Measurements from ENCODE around the gene CGB3. TPM values are rescaled to one million over a fixed set of nuclear protein-coding genes. Genes with fewer than 3 reads are reported as not detected.

CGB3 gene
- polyA plus RNA-seq, 1 donor (not counting 4 experiments of a cell fraction or from before 2014, with no cell fraction given) = not detected

DNA sequence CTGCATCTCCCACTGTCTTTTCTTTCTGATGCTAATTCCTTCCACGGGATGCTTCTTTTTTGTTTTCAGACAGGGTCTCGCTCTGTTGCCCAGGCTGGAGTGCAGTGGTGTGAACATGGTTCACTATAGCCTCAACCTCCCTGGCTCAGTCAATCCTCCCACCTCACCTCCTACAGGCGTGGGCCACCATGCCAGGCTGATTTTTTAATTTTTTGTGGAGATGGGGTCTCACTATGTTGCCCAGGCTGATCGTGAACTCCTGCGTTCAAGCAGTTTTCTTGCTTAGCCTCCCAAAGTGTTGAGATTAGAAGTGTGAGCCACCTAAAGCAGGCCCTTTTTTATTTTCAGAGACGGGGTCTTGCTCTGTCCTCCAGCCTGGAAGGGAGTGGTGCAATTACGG lies 35.8 kb downstream of the CGB3 start:
- H3K4me2 ChIP-seq (ENCODE audit: control insufficient read depth, extremely low read depth, insufficient read depth, low read depth, low read length) = no peak overlapping the region
- H3K9ac ChIP-seq (ENCODE audit: control insufficient read depth, extremely low read depth, insufficient read depth, low read length) = no peak overlapping the region
- no peak overlapping the region for H3K4me3 ChIP-seq (ENCODE audit: control insufficient read depth in 2 of 3, extremely low read depth in 1 of 3, insufficient read depth in 2 of 3, low read depth in 1 of 3, low read length in 3 of 3)
- H3K4me1 ChIP-seq (ENCODE audit: control insufficient read depth, extremely low read depth, insufficient read depth, low read length) = peaks cover 4% of the 10 kb centered on the region
- no peaks in the 10 kb centered on the region for H3K27me3 ChIP-seq (ENCODE audit: control insufficient read depth, extremely low read depth, insufficient read depth, low read length)
- dilution Hi-C loops (cut with MboI; ENCODE audit: extremely low pct_ligation_motif_present, low sequenced_read_pairs) = no loop called here
- TF ChIP-seq, protein P1, sequence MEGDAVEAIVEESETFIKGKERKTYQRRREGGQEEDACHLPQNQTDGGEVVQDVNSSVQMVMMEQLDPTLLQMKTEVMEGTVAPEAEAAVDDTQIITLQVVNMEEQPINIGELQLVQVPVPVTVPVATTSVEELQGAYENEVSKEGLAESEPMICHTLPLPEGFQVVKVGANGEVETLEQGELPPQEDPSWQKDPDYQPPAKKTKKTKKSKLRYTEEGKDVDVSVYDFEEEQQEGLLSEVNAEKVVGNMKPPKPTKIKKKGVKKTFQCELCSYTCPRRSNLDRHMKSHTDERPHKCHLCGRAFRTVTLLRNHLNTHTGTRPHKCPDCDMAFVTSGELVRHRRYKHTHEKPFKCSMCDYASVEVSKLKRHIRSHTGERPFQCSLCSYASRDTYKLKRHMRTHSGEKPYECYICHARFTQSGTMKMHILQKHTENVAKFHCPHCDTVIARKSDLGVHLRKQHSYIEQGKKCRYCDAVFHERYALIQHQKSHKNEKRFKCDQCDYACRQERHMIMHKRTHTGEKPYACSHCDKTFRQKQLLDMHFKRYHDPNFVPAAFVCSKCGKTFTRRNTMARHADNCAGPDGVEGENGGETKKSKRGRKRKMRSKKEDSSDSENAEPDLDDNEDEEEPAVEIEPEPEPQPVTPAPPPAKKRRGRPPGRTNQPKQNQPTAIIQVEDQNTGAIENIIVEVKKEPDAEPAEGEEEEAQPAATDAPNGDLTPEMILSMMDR (optimal IDR thresholded peaks at IDR 0.05 in 1 of 3, IDR thresholded peaks at IDR 0.05 in 1 of 3, conservative IDR thresholded peaks at IDR 0.05 in 1 of 3; ENCODE audit: extremely low read depth in 1 of 3, insufficient read depth in 2 of 3, low read length in 3 of 3) = no peak
- no peak for TF ChIP-seq EZH2 (IDR thresholded peaks at IDR 0.05; ENCODE audit: low read length)
- no peak overlapping the region for H3K27ac ChIP-seq (ENCODE audit: control insufficient read depth, insufficient read depth, low read length)
- no peaks in the 10 kb centered on the region for H3K9me3 ChIP-seq (ENCODE audit: control insufficient read depth, low read depth, low read length)
- H4K20me1 ChIP-seq (ENCODE audit: control insufficient read depth, extremely low read depth, insufficient read depth, low read length) = no peaks in the 10 kb centered on the region
- peaks cover 42 to 47% of the 10 kb centered on the region in 2 experiments for H3K36me3 ChIP-seq (ENCODE audit: control insufficient read depth in 2 of 2, extremely low read depth in 1 of 2, insufficient read depth in 2 of 2, low read length in 2 of 2)
- no peak overlapping the region for H2AFZ ChIP-seq (ENCODE audit: control insufficient read depth, low read length)
- peaks cover 39% of the 10 kb centered on the region for H3K79me2 ChIP-seq (ENCODE audit: control insufficient read depth, insufficient read depth, low read length)
- FAIRE-seq (no peak), DNase-seq (ENCODE audit: low read depth, low spot score) (no peak)
- H3K9me1 ChIP-seq (ENCODE audit: control insufficient read depth, extremely low read depth, insufficient read depth, low read length) = no peaks in the 10 kb centered on the region

DNA sequence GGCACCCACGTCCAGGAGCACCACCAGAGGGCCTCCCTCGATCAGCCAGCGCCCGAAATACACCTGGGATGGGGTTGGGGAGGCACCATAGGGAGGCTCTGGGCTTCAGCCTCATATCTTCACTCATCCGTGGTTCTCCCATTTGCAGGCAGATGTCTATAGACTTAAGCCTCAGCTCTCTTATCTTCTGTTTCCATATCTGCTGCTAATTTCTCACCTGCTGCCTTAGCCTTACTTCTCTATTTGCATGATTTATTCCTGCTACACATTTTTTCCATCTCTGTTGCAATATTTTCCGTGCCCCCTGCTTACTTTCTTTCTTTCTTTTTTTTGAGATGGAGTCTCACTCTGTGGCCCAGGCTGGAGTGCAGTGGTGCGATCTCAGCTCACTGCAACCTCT lies 36.8 kb downstream of the CGB3 start:
- H3K4me1 ChIP-seq (ENCODE audit: control insufficient read depth, extremely low read depth, insufficient read depth, low read length) = peaks cover 4% of the 10 kb centered on the region
- H3K4me3 ChIP-seq (ENCODE audit: control insufficient read depth in 2 of 3, extremely low read depth in 1 of 3, insufficient read depth in 2 of 3, low read depth in 1 of 3, low read length in 3 of 3) = no peak overlapping the region
- H3K79me2 ChIP-seq (ENCODE audit: control insufficient read depth, insufficient read depth, low read length) = peaks cover 32% of the 10 kb centered on the region
- no peaks in the 10 kb centered on the region for H3K9me1 ChIP-seq (ENCODE audit: control insufficient read depth, extremely low read depth, insufficient read depth, low read length)
- H3K9ac ChIP-seq (ENCODE audit: control insufficient read depth, extremely low read depth, insufficient read depth, low read length) = no peak overlapping the region
- H4K20me1 ChIP-seq (ENCODE audit: control insufficient read depth, extremely low read depth, insufficient read depth, low read length) = no peaks in the 10 kb centered on the region
- no peak for FAIRE-seq
- TF ChIP-seq, protein P1 (optimal IDR thresholded peaks at IDR 0.05 in 1 of 3, IDR thresholded peaks at IDR 0.05 in 1 of 3, conservative IDR thresholded peaks at IDR 0.05 in 1 of 3; ENCODE audit: extremely low read depth in 1 of 3, insufficient read depth in 2 of 3, low read length in 3 of 3) = no peak
- no peak for DNase-seq (ENCODE audit: low read depth, low spot score)
- no peaks in the 10 kb centered on the region for H3K9me3 ChIP-seq (ENCODE audit: control insufficient read depth, low read depth, low read length)
- no peak overlapping the region for H2AFZ ChIP-seq (ENCODE audit: control insufficient read depth, low read length)
- peaks cover 49% of the 10 kb centered on the region in 2 experiments for H3K36me3 ChIP-seq (ENCODE audit: control insufficient read depth in 2 of 2, extremely low read depth in 1 of 2, insufficient read depth in 2 of 2, low read length in 2 of 2)
- no peak overlapping the region for H3K4me2 ChIP-seq (ENCODE audit: control insufficient read depth, extremely low read depth, insufficient read depth, low read depth, low read length)
- dilution Hi-C loops (cut with MboI; ENCODE audit: extremely low pct_ligation_motif_present, low sequenced_read_pairs) = no loop called here
- no peak overlapping the region for H3K27ac ChIP-seq (ENCODE audit: control insufficient read depth, insufficient read depth, low read length)
- no peaks in the 10 kb centered on the region for H3K27me3 ChIP-seq (ENCODE audit: control insufficient read depth, extremely low read depth, insufficient read depth, low read length)

All from keratinocyte (primary cell).